HG03378 (cell line): Measurements from ENCODE around the gene RAET1G.
"Not testable (repeated sequence)": the region's sequence is repeated elsewhere in the genome, so short reads cannot be mapped to it uniquely, and the experiment has no call there.

Source experiments
- ATAC-seq: cut with Tn5 transposase; IDR thresholded peaks from one replicate; pipeline ENCODE4 v1.9.1; 2021; ENCODE audit warnings: mild to moderate bottlenecking, moderate library complexity; ENCODE audit not compliant: unreplicated experiment

RAET1G gene

GRCh38 chr6:149897855-149898744, 24.8 kb downstream of the RAET1G start, which contains the start of gene RAET1E:
TSS of gene RAET1E (minus strand) at chr6:149898113. CDS start at chr6:149890901, 7,212 bp downstream.
- no peak for ATAC-seq

GRCh38 chr6:149897015-149897697, 25.8 kb downstream of the RAET1G start:
- no peak for ATAC-seq

- ATAC-seq: no peak
Measured at GRCh38 chr6:149896491-149896890, 26.4 kb downstream of the RAET1G start.

GRCh38 chr6:149895833-149896271, 27.1 kb downstream of the RAET1G start:
- ATAC-seq: no peak

GRCh38 chr6:149895048-149895590, 27.8 kb downstream of the RAET1G start:
- no peak for ATAC-seq

- ATAC-seq: not testable (repeated sequence)
Measured at GRCh38 chr6:149891864-149892263, 31.1 kb downstream of the RAET1G start.

- ATAC-seq: no peak
Measured at GRCh38 chr6:149891259-149891658, 31.7 kb downstream of the RAET1G start.

GRCh38 chr6:149890629-149891045, 32.3 kb downstream of the RAET1G start:
- no peak for ATAC-seq

- no peak for ATAC-seq
Measured at GRCh38 chr6:149889326-149889725, 33.6 kb downstream of the RAET1G start.

- ATAC-seq: no peak
Measured at GRCh38 chr6:149888659-149889058, 34.3 kb downstream of the RAET1G start.

GRCh38 chr6:149888093-149888492, 34.8 kb downstream of the RAET1G start:
- no peak for ATAC-seq

GRCh38 chr6:149887343-149887742, 35.6 kb downstream of the RAET1G start:
- ATAC-seq: no peak

GRCh38 chr6:149885888-149886287, 37.0 kb downstream of the RAET1G start:
- no peak for ATAC-seq

GRCh38 chr6:149884617-149885016, 38.3 kb downstream of the RAET1G start:
- ATAC-seq: no peak

GRCh38 chr6:149884215-149884614, 38.7 kb downstream of the RAET1G start:
- ATAC-seq: no peak

- no peak for ATAC-seq
Measured at GRCh38 chr6:149881860-149882259, 41.1 kb downstream of the RAET1G start.

GRCh38 chr6:149881066-149881766, 41.7 kb downstream of the RAET1G start:
- ATAC-seq: no peak

- no peak for ATAC-seq
Measured at GRCh38 chr6:149877659-149878058, 45.3 kb downstream of the RAET1G start.

GRCh38 chr6:149876241-149876933, 46.5 kb downstream of the RAET1G start:
- no peak for ATAC-seq

GRCh38 chr6:149872233-149872632, 50.7 kb downstream of the RAET1G start:
- no peak for ATAC-seq
